Keratinocyte (primary cell): ENCODE results near the gene NFATC3. TPM values are rescaled to one million over a fixed set of nuclear protein-coding genes. Genes with fewer than 3 reads are reported as not detected.
A peak's percentile ranks its signal among the peaks of the same experiment; 100 is the strongest.

ENCODE experiments used
- DNase-seq: peaks from one replicate; pipeline ENCODE4 v3.0.0-alpha.2; 2011; ENCODE audit warnings: low read depth, missing footprints, low spot score
- FAIRE-seq: peaks from 2 replicates; lab custom pipeline; 2011; peaks lifted over from hg19 to GRCh38; lab: Jason Lieb, UNC
- H2AFZ ChIP-seq: 2 replicates; pipeline ENCODE4 v1.6.0; 2012; ENCODE audit warnings: low read length, control low read depth, inconsistent platforms; ENCODE audit not compliant: control insufficient read depth
- H3K27ac ChIP-seq: 2 replicates; pipeline ENCODE4 v1.5.1; 2011; ENCODE audit warnings: low read length; ENCODE audit not compliant: control insufficient read depth, insufficient read depth
- H3K27me3 ChIP-seq: 3 replicates; pipeline ENCODE4 v1.6.0; 2011; ENCODE audit warnings: low read length; ENCODE audit not compliant: control insufficient read depth, insufficient read depth; ENCODE audit errors: extremely low read depth
- H3K36me3 ChIP-seq, 2 experiments: 2 replicates in 1 of 2; 3 replicates in 1 of 2; pipeline ENCODE4 v1.5.1; 2011; ENCODE audit warnings: low read length in 2 of 2, mild to moderate bottlenecking in 1 of 2; ENCODE audit not compliant: control insufficient read depth in 2 of 2, insufficient read depth in 2 of 2; ENCODE audit errors: extremely low read depth in 1 of 2
- H3K4me1 ChIP-seq: 3 replicates; pipeline ENCODE4 v1.5.1; 2011; ENCODE audit warnings: low read length; ENCODE audit not compliant: control insufficient read depth, insufficient read depth; ENCODE audit errors: extremely low read depth
- H3K4me2 ChIP-seq: 3 replicates; pipeline ENCODE4 v1.6.0; 2011; ENCODE audit warnings: low read depth, low read length; ENCODE audit not compliant: control insufficient read depth, insufficient read depth; ENCODE audit errors: extremely low read depth
- H3K4me3 ChIP-seq, 3 experiments: fragments of 200-600 bp in 1 of 3; sonication (generic) in 1 of 3; 2 replicates in 2 of 3; 3 replicates in 1 of 3; pipeline ENCODE4 v1.5.1; 2011 to 2016; ENCODE audit warnings: low read length in 3 of 3, mild to moderate bottlenecking in 3 of 3, control low read depth in 2 of 3, inconsistent platforms in 1 of 3, low read depth in 1 of 3, mixed read lengths in 1 of 3, mixed run types in 1 of 3, moderate library complexity in 1 of 3; ENCODE audit not compliant: control insufficient read depth in 2 of 3, insufficient read depth in 2 of 3; ENCODE audit errors: extremely low read depth in 1 of 3
- H3K79me2 ChIP-seq: 2 replicates; pipeline ENCODE4 v1.6.0; 2012; ENCODE audit warnings: low read length; ENCODE audit not compliant: control insufficient read depth, insufficient read depth
- H3K9ac ChIP-seq: 3 replicates; pipeline ENCODE4 v1.6.0; 2011; ENCODE audit warnings: low read length; ENCODE audit not compliant: control insufficient read depth, insufficient read depth; ENCODE audit errors: extremely low read depth
- H3K9me1 ChIP-seq: 3 replicates; pipeline ENCODE4 v1.6.0; 2011; ENCODE audit warnings: low read length; ENCODE audit not compliant: control insufficient read depth, insufficient read depth; ENCODE audit errors: extremely low read depth
- H3K9me3 ChIP-seq: 2 replicates; pipeline ENCODE4 v1.5.1; 2012; ENCODE audit warnings: low read depth, low read length; ENCODE audit not compliant: control insufficient read depth
- H4K20me1 ChIP-seq: 3 replicates; pipeline ENCODE4 v1.6.0; 2011; ENCODE audit warnings: low read length; ENCODE audit not compliant: control insufficient read depth, insufficient read depth; ENCODE audit errors: extremely low read depth
- EZH2 ChIP-seq: IDR thresholded peaks from one replicate; pipeline ENCODE4 v1.6.1; 2012; ENCODE audit warnings: inconsistent platforms, mild to moderate bottlenecking, low read length, moderate library complexity
- dilution Hi-C: fragments of 300-500 bp; cut with MboI; formaldehyde crosslinking; loops from one replicate; pipeline ENCODE4 v1.7.0; 2020; ENCODE audit warnings: low sequenced_read_pairs; ENCODE audit not compliant: extremely low pct_ligation_motif_present
- polyA plus RNA-seq, 5 experiments: library from polyadenylated mRNA; depleted of rRNA in 3 of 5; stranded (reverse) in 3 of 5; stranded (forward) in 1 of 5; unstranded in 1 of 5; fragments of >200 nt; gene quantifications; 1 replicate in 1 of 5; 2 replicates in 3 of 5; 3 replicates in 1 of 5; pipeline versions ENCODE4 v1.2.1 to v1.2.3, GENCODE V29; 2011 to 2012; ENCODE audit warnings: missing spikeins in 2 of 5, low read depth in 1 of 5, low replicate concordance in 1 of 5
- TF ChIP-seq, protein P1 (sequence below), 3 experiments: IDR thresholded peaks in 1 of 3; conservative IDR thresholded peaks in 1 of 3; optimal IDR thresholded peaks in 1 of 3; 2 replicates in 2 of 3; 3 replicates in 1 of 3; pipeline versions ENCODE3 to v1.5.1; 2011; ENCODE audit warnings: low read length in 3 of 3, mild to moderate bottlenecking in 3 of 3, moderate library complexity in 2 of 3, control low read depth in 1 of 3, inconsistent platforms in 1 of 3; ENCODE audit not compliant: insufficient read depth in 2 of 3; ENCODE audit errors: extremely low read depth in 1 of 3

Gene NFATC3
- polyA plus RNA-seq, 1 donor (not counting 4 experiments of a cell fraction or from before 2014, with no cell fraction given) = 11.5 TPM

DNA sequence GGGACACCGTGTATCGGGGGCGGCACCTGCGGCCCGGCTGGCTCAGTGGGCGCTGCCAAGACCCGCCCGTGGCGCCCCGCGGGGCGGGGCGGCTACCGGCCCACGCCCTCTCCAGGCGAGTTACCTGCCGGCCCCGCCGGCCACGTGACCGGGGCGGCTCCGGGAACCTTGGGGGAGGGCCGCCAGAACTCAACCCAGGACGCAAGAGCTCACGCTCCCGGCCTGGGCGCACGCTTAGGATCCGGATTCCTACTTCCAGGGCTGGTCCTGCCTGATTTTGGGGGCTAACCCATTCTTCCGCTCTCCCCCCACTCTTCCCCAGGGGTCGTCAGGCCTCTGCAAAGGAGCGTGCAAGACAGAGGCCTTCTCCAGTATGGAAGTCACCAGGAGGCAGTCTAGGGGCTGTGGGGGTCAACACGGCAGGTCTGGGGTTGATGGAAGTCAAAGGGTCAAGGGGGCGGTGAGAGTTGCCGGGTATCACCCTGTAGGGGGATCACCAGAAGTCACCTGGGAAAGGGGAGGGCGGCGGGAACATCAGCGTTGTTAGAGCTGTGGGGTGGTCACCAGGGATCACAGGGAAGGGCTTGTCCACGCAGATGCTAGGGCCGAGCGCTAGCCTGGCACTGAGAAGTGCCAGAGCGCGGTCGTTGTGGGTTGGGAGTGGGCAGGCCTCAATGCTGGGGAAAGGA is 151.1 kb downstream of the NFATC3 start:
- DNase-seq (peak; percentile 69), FAIRE-seq (peak; percentile 26)
- H3K27me3 ChIP-seq = no peaks in the 10 kb centered on the region
- peak overlapping the region; percentile 93 for H3K27ac ChIP-seq
- H2AFZ ChIP-seq = peak overlapping the region; percentile 36
- peaks cover 18% of the 10 kb centered on the region for H4K20me1 ChIP-seq
- H3K9me1 ChIP-seq = peaks cover 3% of the 10 kb centered on the region
- no peak for TF ChIP-seq EZH2
- TF ChIP-seq, protein P1, sequence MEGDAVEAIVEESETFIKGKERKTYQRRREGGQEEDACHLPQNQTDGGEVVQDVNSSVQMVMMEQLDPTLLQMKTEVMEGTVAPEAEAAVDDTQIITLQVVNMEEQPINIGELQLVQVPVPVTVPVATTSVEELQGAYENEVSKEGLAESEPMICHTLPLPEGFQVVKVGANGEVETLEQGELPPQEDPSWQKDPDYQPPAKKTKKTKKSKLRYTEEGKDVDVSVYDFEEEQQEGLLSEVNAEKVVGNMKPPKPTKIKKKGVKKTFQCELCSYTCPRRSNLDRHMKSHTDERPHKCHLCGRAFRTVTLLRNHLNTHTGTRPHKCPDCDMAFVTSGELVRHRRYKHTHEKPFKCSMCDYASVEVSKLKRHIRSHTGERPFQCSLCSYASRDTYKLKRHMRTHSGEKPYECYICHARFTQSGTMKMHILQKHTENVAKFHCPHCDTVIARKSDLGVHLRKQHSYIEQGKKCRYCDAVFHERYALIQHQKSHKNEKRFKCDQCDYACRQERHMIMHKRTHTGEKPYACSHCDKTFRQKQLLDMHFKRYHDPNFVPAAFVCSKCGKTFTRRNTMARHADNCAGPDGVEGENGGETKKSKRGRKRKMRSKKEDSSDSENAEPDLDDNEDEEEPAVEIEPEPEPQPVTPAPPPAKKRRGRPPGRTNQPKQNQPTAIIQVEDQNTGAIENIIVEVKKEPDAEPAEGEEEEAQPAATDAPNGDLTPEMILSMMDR (optimal IDR thresholded peaks at IDR 0.05 in 1 of 3, IDR thresholded peaks at IDR 0.05 in 1 of 3, conservative IDR thresholded peaks at IDR 0.05 in 1 of 3; ENCODE audit: extremely low read depth in 1 of 3, insufficient read depth in 2 of 3, low read length in 3 of 3) = no peak
- peaks cover 29% of the 10 kb centered on the region for H3K4me1 ChIP-seq
- H3K9ac ChIP-seq = peak overlapping the region; percentile 89
- H3K36me3 ChIP-seq = peaks cover 16 to 32% of the 10 kb centered on the region in 2 experiments
- H3K9me3 ChIP-seq = no peaks in the 10 kb centered on the region
- H3K4me2 ChIP-seq = peak overlapping the region; percentile 100
- peak overlapping the region; percentile 64 to 85 (median 83) for H3K4me3 ChIP-seq
- peaks cover 35% of the 10 kb centered on the region for H3K79me2 ChIP-seq
- dilution Hi-C loops = no loop called here

DNA sequence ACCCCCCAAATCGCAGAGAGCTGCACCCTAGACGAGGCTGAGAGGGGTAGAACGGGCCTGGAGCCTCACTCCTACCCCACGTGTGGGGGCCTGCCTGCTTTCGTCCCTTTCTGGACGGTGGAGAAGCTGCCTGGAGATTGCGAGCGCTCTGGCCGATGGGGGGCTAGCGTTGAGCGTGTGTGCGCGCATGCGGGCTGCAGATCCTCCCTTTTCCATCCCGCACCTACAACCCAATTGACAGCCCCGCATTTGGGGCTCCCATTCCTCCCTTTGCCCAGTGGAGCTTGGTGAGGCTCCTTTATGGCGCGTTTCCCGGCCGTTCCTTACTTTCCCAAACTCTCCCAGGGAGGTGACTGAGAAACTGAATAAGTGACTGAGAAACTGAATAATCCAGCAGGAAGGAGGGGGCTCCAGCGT is 151.7 kb downstream of the NFATC3 start:
- peak overlapping the region; percentile 89 for H3K9ac ChIP-seq
- H4K20me1 ChIP-seq = peaks cover 18% of the 10 kb centered on the region
- DNase-seq = no peak
- peaks cover 11 to 27% of the 10 kb centered on the region in 2 experiments for H3K36me3 ChIP-seq
- dilution Hi-C loops = no loop called here
- no peaks in the 10 kb centered on the region for H3K27me3 ChIP-seq
- peaks cover 35% of the 10 kb centered on the region for H3K79me2 ChIP-seq
- peak overlapping the region; percentile 64 to 85 (median 83) for H3K4me3 ChIP-seq
- H3K27ac ChIP-seq = peak overlapping the region; percentile 93
- no peak for FAIRE-seq
- no peak for TF ChIP-seq EZH2
- TF ChIP-seq, protein P1 (optimal IDR thresholded peaks at IDR 0.05 in 1 of 3, IDR thresholded peaks at IDR 0.05 in 1 of 3, conservative IDR thresholded peaks at IDR 0.05 in 1 of 3; ENCODE audit: extremely low read depth in 1 of 3, insufficient read depth in 2 of 3, low read length in 3 of 3) = no peak
- peaks cover 3% of the 10 kb centered on the region for H3K9me1 ChIP-seq
- H3K4me2 ChIP-seq = peak overlapping the region; percentile 97
- H3K9me3 ChIP-seq = no peaks in the 10 kb centered on the region
- H3K4me1 ChIP-seq = peaks cover 29% of the 10 kb centered on the region
- peak overlapping the region; percentile 36 for H2AFZ ChIP-seq
